OCI-LY1 (cell line): Measurements from ENCODE around the gene KCNB1.

Source experiments
- H2AFZ ChIP-seq: fragments of 200-600 bp; sonication (generic), shearing (Covaris generic); 2 replicates; pipeline ENCODE4 v1.6.0; 2014; ENCODE audit warnings: antibody characterized with exemption, mild to moderate bottlenecking, low read length
- H3F3A ChIP-seq: fragments of 200-600 bp; sonication (generic), shearing (Covaris generic); 2 replicates; pipeline ENCODE4 v1.6.0; 2014; ENCODE audit warnings: mild to moderate bottlenecking, antibody characterized with exemption, low read length, moderate library complexity; ENCODE audit not compliant: insufficient read depth
- H3K27ac ChIP-seq: fragments of 200-600 bp; sonication (generic); 2 replicates; pipeline ENCODE4 v1.5.1; 2014; ENCODE audit warnings: low read length, mixed run types, mild to moderate bottlenecking, low read depth; ENCODE audit not compliant: poor library complexity, severe bottlenecking
- H3K27me3 ChIP-seq: fragments of 200-600 bp; sonication (generic); 2 replicates; pipeline ENCODE4 v1.6.0; 2014; ENCODE audit warnings: antibody characterized with exemption, mild to moderate bottlenecking, low read length, moderate library complexity; ENCODE audit not compliant: insufficient read depth
- H3K36me3 ChIP-seq: fragments of 200-600 bp; sonication (generic); 2 replicates; pipeline ENCODE4 v1.6.1; 2014; ENCODE audit warnings: mild to moderate bottlenecking, antibody characterized with exemption, low read length, moderate library complexity, mixed read lengths; ENCODE audit not compliant: insufficient read depth
- H3K4me1 ChIP-seq: fragments of 200-600 bp; sonication (generic); 2 replicates; pipeline ENCODE4 v1.5.1; 2014; ENCODE audit warnings: mild to moderate bottlenecking, low read length, moderate library complexity; ENCODE audit not compliant: insufficient read depth, severe bottlenecking
- H3K4me2 ChIP-seq: fragments of 200-600 bp; sonication (generic), shearing (Covaris generic); 2 replicates; pipeline ENCODE4 v1.6.1; 2014; ENCODE audit warnings: low read length
- H3K4me3 ChIP-seq: fragments of 200-600 bp; sonication (generic); 2 replicates; pipeline ENCODE4 v1.5.1; 2014; ENCODE audit warnings: low read length, low read depth, mild to moderate bottlenecking, mixed read lengths; ENCODE audit not compliant: poor library complexity, severe bottlenecking
- H3K79me2 ChIP-seq: fragments of 200-600 bp; shearing (Covaris generic); 2 replicates; pipeline ENCODE4 v1.6.1; 2016; ENCODE audit warnings: mixed run types, low read length, mixed read lengths; ENCODE audit not compliant: insufficient read depth
- H3K9ac ChIP-seq: fragments of 200-600 bp; sonication (generic), shearing (Covaris generic); 2 replicates; pipeline ENCODE4 v1.6.1; 2014; ENCODE audit warnings: mild to moderate bottlenecking, low read length, mixed read lengths
- H3K9me2 ChIP-seq: fragments of 200-600 bp; sonication (generic), shearing (Covaris generic); 2 replicates; pipeline ENCODE4 v1.6.1; 2014; ENCODE audit warnings: low read depth, mild to moderate bottlenecking, low read length, mixed read lengths
- H3K9me3 ChIP-seq: fragments of 200-600 bp; shearing (Covaris generic); 2 replicates; pipeline ENCODE4 v1.6.1; 2014; ENCODE audit warnings: low read length, mixed read lengths
- H4K20me1 ChIP-seq: fragments of 200-600 bp; sonication (generic), shearing (Covaris generic); 2 replicates; pipeline ENCODE4 v1.6.0; 2016; ENCODE audit warnings: mild to moderate bottlenecking, low read length; ENCODE audit not compliant: insufficient read depth
- EZH2 ChIP-seq: fragments of 200-600 bp; sonication (generic), shearing (Covaris generic); IDR thresholded peaks from 2 replicates; pipeline ENCODE4 v1.8.0; 2017; ENCODE audit warnings: borderline replicate concordance, mixed run types, mild to moderate bottlenecking, antibody characterized with exemption, low read length, moderate library complexity, mixed read lengths
- TF ChIP-seq, protein P1 (sequence below): fragments of 200-600 bp; sonication (generic), shearing (Covaris generic); IDR thresholded peaks from 2 replicates; pipeline ENCODE4 v1.5.1; 2017; ENCODE audit warnings: mild to moderate bottlenecking, antibody characterized with exemption, low read length, moderate library complexity, mixed read lengths

Gene KCNB1

GRCh38 chr20:49328790-49329189 lies 153.7 kb downstream of the KCNB1 start:
- Histone ChIP-seq H3K9me3 (no peaks in the 10 kb centered on the region), H3K27me3 (no peaks in the 10 kb centered on the region), H3F3A (no peaks in the 10 kb centered on the region), H3K4me3 (no peak overlapping the region), H3K27ac (no peak overlapping the region), H3K79me2 (no peaks in the 10 kb centered on the region), H3K9me2 (no peaks in the 10 kb centered on the region), H2AFZ (no peak overlapping the region), H3K4me1 (peaks cover 4% of the 10 kb centered on the region), H4K20me1 (no peaks in the 10 kb centered on the region), H3K9ac (no peak overlapping the region), H3K4me2 (no peak overlapping the region), H3K36me3 (no peaks in the 10 kb centered on the region)
- TF ChIP-seq, protein P1, sequence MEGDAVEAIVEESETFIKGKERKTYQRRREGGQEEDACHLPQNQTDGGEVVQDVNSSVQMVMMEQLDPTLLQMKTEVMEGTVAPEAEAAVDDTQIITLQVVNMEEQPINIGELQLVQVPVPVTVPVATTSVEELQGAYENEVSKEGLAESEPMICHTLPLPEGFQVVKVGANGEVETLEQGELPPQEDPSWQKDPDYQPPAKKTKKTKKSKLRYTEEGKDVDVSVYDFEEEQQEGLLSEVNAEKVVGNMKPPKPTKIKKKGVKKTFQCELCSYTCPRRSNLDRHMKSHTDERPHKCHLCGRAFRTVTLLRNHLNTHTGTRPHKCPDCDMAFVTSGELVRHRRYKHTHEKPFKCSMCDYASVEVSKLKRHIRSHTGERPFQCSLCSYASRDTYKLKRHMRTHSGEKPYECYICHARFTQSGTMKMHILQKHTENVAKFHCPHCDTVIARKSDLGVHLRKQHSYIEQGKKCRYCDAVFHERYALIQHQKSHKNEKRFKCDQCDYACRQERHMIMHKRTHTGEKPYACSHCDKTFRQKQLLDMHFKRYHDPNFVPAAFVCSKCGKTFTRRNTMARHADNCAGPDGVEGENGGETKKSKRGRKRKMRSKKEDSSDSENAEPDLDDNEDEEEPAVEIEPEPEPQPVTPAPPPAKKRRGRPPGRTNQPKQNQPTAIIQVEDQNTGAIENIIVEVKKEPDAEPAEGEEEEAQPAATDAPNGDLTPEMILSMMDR = no peak
- TF ChIP-seq EZH2 = no peak

DNA sequence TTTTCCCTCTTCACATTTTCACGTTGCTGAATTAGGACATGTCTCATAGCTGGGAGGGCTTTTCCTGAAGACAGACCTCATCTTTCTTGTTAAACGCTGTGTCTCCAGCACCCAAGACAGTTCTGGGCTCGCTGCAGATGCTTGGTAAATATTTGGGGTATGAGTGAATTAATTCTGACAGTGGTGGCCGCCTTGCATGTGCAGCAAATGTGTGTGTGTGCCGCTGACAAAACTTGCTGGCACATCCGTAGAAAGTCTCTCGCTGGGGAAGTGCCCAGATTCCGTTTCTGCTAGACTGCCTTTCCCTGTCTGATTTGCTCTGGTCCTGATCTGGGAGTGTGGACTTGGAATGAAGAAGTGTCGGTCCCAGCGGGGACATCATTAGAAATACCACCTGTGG lies 156.4 kb downstream of the KCNB1 start:
- Histone ChIP-seq H3K4me1 (peaks cover 9% of the 10 kb centered on the region), H3F3A (no peaks in the 10 kb centered on the region), H3K9me2 (no peaks in the 10 kb centered on the region), H3K27me3 (no peaks in the 10 kb centered on the region), H3K9me3 (no peaks in the 10 kb centered on the region), H3K36me3 (no peaks in the 10 kb centered on the region), H2AFZ (no peak overlapping the region), H3K4me2 (no peak overlapping the region), H4K20me1 (no peaks in the 10 kb centered on the region), H3K27ac (no peak overlapping the region), H3K79me2 (no peaks in the 10 kb centered on the region), H3K4me3 (no peak overlapping the region), H3K9ac (no peak overlapping the region)
- TF ChIP-seq, protein P1 = no peak
- no peak for TF ChIP-seq EZH2

DNA sequence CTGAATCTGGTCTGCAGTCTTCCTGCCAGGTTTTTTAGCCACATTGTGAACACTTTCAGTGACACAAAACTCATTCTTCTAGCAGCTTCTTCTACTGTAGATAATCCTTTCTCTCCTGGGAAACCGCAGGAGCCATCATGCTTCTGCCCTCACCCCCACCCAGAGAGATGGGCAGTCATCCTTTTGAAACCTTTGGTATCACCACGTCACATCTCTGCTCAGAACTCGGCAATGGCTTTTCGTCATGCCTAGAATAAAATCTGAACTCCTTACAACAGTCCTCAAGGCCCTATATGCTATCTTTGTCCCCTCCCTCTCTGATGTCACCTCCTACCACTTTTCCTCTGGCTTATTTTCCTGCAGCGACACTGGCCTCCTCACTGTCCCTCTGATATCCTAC lies 158.2 kb downstream of the KCNB1 start:
- Histone ChIP-seq H3K79me2 (no peaks in the 10 kb centered on the region), H3K4me2 (no peak overlapping the region), H3K4me3 (no peak overlapping the region), H3K27me3 (no peaks in the 10 kb centered on the region), H3K9ac (no peak overlapping the region), H3K9me2 (no peaks in the 10 kb centered on the region), H2AFZ (no peak overlapping the region), H3K27ac (no peak overlapping the region), H3K36me3 (no peaks in the 10 kb centered on the region), H4K20me1 (no peaks in the 10 kb centered on the region), H3K9me3 (no peaks in the 10 kb centered on the region), H3K4me1 (peaks cover 9% of the 10 kb centered on the region), H3F3A (no peaks in the 10 kb centered on the region)
- TF ChIP-seq, protein P1 = no peak
- TF ChIP-seq EZH2 = no peak
